ENCODE results near the gene ACSF3.

Gene ACSF3

DNA sequence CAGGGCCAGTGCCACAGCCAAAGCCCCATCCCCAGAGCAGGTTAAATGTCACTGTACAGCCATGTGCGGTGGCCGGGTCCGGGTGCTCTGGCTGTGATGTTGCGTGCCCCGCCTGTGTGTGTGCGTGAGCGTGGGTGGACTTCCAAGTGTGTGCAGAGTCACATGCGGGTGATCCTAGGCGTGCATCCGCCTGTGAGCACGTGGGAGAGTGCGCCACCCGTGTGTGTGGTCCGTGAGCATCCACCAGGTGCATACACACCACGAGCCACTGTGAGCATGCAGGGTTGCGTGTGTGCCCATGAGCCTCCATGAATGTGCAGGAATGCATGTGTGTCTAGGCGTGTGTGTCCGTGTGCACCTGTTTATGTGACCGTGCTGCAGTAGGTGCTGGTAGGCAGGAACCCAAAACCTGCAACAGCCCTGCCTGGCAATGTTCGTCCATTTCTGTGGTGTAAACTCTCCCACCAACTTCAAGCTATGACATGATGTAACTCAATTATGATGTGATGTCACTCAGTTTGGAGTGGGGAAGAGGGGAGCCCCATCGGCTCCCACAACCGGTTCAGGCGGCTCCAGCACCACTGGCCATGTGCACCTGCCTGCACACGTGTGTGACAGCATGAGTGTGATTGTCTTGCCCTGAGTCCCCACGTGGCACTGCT, 37.6 kb upstream of the ACSF3 start:
- TF ChIP-seq CTCF (IDR thresholded peaks at IDR 0.05; ENCODE audit: low read depth, low read length, missing control alignments): no peak
- no peak for DNase-seq (ENCODE audit: extremely low read depth, low read depth)
- H3K4me3 ChIP-seq (replicated peaks; ENCODE audit: low read depth, low read length): no peak overlapping the region

GRCh38 chr16:89056592-89056991, 37.1 kb upstream of the ACSF3 start:
- TF ChIP-seq CTCF (IDR thresholded peaks at IDR 0.05; ENCODE audit: low read depth, low read length, missing control alignments): no peak
- no peak overlapping the region for H3K4me3 ChIP-seq (replicated peaks; ENCODE audit: low read depth, low read length)
- no peak for DNase-seq (ENCODE audit: extremely low read depth, low read depth)

- TF ChIP-seq CTCF (IDR thresholded peaks at IDR 0.05; ENCODE audit: low read depth, low read length, missing control alignments): no peak
- no peak for DNase-seq (ENCODE audit: extremely low read depth, low read depth)
Observed at GRCh38 chr16:89057738-89058137, 35.9 kb upstream of the ACSF3 start.

DNA sequence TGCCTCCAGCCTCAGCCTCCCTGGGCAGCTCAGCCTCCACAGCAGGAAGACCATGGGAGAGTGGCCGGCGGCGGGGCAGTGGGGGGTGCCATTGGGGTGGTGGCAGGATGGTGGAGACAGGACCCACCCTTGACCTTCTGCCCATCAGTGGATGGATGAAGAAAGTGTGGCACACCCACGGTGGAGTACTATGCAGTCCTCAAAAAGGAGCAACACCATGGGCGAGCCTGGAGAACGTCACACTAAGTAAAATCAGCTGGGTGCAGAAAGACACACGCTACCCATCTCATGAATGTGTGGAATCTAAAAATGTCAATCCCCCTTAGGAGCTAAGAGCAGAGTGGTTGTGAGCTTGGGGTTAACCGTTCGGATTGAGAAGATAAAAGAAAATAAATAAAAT, 34.8 kb upstream of the ACSF3 start:
- no peak for DNase-seq (ENCODE audit: extremely low read depth, low read depth)
- no peak for TF ChIP-seq CTCF (IDR thresholded peaks at IDR 0.05; ENCODE audit: low read depth, low read length, missing control alignments)
- H3K4me3 ChIP-seq (replicated peaks; ENCODE audit: low read depth, low read length): no peak overlapping the region

More at GRCh38 chr16:89057738-89058137, 35.9 kb upstream of the ACSF3 start:
- H3K4me3 ChIP-seq (replicated peaks; ENCODE audit: low read depth, low read length): no peak overlapping the region

DNA sequence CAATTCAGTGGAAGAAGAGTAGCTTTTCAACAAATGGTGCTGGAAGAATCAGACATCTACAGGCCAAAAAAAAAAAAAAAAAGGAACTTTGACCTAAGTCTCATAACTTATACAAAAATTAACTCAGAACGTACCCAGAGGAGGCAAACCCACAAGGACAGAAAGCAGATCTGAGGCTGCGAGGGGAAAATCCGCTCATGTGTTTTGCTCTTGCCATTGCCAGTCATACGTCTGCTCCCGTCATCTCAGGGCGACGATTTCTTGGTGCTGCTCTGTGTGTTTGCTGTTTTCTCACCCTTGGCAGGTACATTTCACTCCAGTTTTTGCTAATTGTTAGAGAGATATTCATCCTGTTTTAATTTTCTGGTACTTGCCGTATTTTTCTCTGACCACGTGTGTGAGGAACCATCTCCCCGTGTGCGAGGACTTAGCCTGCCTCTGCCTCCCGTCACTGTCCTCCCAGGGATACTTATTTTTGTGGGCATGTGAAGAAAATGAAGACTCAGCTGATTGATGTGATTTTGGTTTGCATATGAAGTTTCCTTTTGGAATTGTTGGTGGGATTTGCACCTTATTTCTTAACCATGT, 33.4 kb upstream of the ACSF3 start:
- no peak for TF ChIP-seq CTCF (IDR thresholded peaks at IDR 0.05; ENCODE audit: low read depth, low read length, missing control alignments)
- DNase-seq (ENCODE audit: extremely low read depth, low read depth): no peak
- H3K4me3 ChIP-seq (replicated peaks; ENCODE audit: low read depth, low read length): no peak overlapping the region

- H3K4me3 ChIP-seq (replicated peaks; ENCODE audit: low read depth, low read length): no peak overlapping the region
- DNase-seq (ENCODE audit: extremely low read depth, low read depth): no peak
- TF ChIP-seq CTCF (IDR thresholded peaks at IDR 0.05; ENCODE audit: low read depth, low read length, missing control alignments): no peak
Observed at GRCh38 chr16:89061086-89061485, 32.6 kb upstream of the ACSF3 start.

Measured in HFF-Myc (cell line).